HK-2 (cell line): ENCODE data around the gene PRKX.
"Not testable (repeated sequence)": the region's sequence is repeated elsewhere in the genome, so short reads cannot be mapped to it uniquely, and the experiment has no call there.

Experiments used
- DNase-seq: peaks from one replicate; pipeline ENCODE4 v3.0.0-alpha.2; 2018; ENCODE audit not compliant: unreplicated experiment

Gene PRKX

GRCh38 chrX:3577551-3577950, 135.9 kb downstream of the PRKX start:
- DNase-seq, result no peak

- no peak for DNase-seq
Measured at GRCh38 chrX:3576886-3577501, 136.5 kb downstream of the PRKX start.

GRCh38 chrX:3567686-3568085, 145.8 kb downstream of the PRKX start:
- DNase-seq, result no peak

GRCh38 chrX:3563451-3563850, 150.0 kb downstream of the PRKX start:
- no peak for DNase-seq

- not testable (repeated sequence) for DNase-seq
Measured at GRCh38 chrX:3560010-3560409, 153.4 kb downstream of the PRKX start.
